HG03097 (cell line): ENCODE data around the gene ARHGAP8.
"Not testable (repeated sequence)": the region's sequence is repeated elsewhere in the genome, so short reads cannot be mapped to it uniquely, and the experiment has no call there.

ENCODE experiments used
- ATAC-seq: cut with Tn5 transposase; IDR thresholded peaks from one replicate; pipeline ENCODE4 v1.9.1; 2021; ENCODE audit not compliant: unreplicated experiment, low FRiP score

ARHGAP8 gene

DNA sequence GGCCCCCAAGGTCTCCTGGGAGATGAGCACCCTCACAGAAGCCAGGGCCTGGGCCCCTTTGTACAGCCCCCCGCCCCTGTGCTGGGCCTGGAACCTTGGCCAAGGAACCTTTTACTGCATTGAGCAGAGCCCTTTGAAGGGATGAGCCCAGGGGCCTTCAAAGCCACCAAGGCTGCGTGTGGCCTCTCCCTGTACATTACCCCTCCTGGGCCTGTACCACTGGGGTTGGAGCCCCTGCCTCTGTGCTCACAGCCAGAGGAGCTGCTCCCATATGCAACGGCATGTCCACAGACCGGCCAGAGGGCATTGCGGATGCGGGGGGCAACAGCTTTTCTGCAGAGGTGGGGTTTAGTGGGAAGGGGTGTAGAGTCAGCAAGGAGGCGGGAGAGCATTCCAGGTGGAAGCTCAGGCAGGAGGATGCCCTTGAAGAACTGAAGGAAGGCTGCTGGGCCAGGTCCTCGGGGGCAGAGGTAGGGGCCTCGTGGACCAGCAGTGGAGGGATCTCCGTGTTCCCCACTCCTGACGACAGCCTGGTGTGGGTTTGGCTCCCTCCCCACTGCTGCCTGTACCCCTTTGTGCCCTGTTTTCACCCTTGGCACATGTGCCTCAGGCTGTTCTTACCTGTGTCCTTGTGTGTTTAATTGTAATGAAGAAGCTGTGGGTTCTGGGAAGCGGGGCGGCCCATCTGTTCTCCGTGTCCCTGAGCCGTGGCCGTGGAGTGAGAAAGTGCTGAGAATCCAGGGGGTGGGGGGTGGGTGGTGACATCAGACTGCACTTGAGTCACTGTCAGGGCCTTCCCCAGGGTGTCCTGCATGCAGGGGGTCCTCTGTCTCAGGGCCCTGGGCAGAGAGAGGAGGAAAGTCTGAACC is 46.9 kb downstream of the ARHGAP8 start:
- ATAC-seq, result no peak

DNA sequence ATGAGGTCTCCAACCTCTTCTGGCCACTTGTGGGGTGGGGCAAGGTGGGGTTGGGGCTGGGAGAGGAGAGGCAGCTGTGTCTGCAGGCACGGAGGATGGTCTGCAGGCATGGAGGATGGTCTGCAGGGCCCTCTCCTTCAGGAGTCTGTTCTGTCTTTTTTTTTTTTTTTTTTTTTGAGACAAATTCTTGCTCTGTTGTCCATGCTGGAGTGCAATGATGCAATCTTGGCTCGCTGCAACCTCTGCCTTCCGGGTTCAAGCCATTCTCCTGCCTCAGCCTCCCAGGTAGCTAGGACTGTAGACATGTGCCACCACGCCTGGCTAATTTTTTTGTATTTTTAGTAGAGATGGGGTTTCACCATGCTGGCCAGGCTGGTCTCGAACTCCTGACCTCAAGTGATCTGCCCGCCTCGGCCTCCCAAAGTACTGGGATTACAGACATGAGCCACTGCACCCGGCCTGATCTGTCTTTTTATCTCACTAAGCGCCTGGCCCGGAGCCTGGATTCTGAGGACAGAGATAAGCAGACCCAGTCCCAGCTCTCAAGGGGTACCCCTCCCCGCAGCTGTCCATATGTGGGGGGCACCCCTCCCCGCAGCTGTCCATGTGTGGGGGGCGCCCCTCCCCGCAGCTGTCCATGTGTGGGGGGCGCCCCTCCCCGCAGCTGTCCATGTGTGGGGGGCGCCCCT is 47.7 kb downstream of the ARHGAP8 start:
- ATAC-seq, result not testable (repeated sequence)

DNA sequence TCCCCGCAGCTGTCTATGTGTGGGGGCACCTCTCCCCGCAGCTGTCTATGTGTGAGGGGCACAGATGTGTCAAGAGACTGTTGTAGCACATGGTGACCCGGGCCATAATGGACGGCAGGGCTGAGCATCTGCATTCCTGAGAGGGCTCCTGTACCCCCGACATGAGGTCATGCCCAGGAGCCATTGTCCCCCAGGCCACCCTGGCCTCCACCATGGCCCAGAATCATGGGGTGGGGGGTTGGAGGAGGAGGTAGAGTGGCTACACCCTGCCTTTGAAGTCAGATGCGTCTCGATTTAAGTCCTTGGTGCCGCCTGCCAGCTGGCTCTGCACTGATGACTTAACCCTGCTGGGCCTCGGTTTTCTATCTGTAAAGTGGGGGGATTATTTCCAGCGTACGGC is 49.1 kb downstream of the ARHGAP8 start:
- ATAC-seq, result no peak

DNA sequence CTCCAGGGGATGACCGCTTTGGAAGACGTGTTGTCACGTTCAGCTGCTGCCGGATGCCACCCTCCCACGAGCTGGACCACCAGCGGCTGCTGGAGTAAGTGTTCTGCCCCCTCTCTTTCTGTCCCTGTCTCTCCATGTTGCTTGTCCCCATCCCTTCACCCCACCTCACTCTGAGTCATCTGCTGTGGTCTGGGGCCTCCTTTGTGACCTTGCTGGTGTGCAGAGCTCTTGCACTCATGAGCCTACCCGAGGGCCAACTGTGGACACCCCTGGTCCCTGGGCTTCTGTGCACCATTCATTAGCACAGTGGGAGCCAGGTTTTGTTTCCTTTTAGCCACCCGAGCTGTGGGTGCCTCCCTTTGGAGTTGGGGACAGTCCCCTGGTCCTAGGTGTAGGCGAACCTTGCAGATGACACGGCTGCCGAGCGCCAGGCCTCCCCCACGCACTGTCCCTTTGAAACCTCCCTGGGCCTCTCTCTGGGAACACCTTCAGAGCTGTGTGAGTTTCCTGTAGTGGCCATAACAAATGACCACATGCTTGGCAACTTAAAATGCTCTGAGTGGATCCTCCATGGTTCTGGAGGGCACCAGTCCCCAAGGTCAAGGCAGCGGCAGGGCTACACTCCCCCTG is 49.8 kb downstream of the ARHGAP8 start:
- ATAC-seq, result no peak

DNA sequence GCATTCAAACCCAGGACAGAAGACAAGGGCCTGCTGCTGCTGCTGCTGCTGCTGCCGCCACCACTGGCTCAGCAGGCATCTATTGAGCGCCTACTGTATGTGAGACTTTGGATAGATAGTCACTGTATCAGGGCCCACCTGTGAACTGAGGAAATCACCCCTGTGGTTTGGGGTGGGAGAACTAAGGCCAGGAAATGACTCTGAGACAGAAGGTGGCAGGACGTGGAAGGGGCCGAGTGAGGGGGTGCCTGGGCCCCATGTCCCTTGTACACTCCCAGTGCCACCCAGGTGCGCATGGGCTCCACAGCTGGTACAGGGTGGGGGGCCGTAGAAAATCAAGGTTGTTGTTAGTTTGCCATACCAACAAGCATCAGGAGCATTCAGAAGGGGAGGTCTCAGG is 50.6 kb downstream of the ARHGAP8 start:
- ATAC-seq, result no peak

DNA sequence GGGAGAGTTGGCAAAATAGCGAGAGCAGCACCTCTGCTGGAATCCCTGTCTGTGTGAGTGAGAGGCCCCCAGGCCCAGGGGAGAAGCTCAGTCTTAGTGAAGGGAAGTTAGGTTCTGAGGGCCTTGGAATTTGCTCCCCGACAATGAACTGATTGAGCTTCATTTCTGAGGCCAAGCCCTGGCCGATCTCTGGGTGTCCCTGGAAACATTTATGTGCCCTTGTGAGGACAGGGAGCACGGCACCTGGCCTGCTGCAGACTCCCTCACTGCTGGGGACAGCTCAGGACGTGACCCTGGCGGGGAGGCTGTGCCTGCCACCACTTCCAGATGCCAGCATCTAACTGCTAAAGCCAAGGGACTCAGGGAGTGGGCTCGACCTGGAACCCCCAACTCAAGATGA is 52.0 kb downstream of the ARHGAP8 start:
- ATAC-seq, result no peak

DNA sequence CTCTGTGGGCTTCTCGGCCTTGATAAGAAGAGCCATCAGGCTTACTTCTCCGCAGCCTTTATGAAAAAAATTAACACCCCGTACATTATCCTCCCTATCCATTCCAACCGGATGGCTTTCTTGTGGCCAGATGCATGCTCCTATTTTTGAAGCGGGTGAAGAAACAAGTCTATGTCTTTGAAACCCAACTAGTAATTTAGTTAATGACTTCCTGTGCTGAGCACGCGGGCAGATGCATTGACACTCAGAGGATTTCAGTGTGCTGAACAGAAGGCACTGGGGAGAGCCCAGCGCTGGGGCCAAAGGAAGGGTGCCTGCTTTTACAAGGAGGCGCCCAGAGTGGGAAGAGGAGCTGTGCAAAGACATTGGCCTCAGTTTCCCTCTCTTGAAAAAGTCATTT is 53.3 kb downstream of the ARHGAP8 start:
- no peak for ATAC-seq

DNA sequence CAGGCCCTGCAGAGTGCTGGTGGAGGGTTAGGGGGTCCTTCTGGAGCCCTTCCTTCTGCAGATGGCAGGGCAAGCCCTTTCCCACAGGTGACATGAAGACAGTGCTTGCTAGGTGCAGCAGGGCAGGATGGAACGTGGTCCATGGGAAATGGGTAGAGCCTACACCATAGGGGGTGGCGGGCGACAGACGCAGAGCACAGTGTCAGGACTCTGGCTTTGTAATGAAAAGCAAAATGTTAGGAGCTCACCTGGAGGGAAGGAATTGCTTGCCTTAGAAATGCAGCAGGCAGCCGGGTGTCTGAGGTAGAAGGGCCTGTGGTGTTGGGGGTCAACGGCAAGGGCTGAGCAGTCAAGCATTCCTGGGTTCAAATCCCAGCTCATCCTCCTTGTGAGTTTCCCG is 54.9 kb downstream of the ARHGAP8 start:
- no peak for ATAC-seq

DNA sequence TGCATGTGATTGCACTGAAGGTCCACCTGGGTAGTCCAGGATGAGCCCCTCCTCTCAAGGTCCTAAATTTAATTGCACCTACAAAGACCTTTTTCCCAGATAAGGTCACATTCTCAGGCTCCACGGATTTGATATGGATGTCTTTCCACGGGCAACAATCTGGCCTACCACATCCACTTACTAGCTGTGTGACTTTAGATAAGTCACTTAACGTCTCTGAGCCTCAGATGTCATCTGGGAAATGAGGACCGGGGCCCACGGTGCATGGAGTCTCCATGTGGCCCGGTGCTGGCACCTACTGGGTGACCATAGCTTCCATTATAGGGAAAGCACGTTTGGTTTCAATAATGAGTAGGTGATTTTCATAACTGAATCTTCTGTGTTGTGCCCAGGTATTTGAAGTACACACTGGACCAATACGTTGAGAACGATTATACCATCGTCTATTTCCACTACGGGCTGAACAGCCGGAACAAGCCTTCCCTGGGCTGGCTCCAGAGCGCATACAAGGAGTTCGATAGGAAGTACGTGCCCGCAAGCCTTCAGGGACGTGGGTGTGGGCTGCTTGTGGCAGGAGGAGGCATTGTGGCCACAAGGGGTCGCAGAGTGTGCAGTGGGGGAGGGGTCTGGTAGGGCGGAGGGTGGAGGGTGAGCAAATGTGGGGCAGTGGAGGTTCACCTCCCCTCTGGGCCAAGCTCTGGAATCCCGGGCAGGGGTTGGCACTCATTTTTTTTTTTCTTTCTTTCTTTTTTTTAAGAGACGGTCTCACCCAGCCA is 55.7 kb downstream of the ARHGAP8 start:
- no peak for ATAC-seq

DNA sequence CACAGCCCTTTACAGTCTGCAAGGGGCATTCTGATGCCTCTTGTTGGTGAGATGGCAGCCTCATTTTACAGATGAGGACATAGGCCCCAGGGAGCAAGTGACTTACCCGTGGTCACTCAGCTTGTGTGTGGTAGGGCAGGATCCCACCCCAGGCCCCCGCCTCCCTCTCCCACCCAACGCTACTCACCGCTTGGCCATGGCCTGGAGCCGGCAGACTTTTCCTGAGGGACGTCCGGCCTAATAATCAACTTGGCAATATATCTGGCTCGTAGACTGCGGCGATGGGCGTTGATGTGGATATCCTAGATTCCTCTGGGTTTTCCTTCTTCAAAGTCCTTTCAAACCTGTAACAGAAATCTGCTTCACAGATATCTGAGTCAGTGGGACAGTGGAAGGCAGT is 57.1 kb downstream of the ARHGAP8 start:
- ATAC-seq, result no peak

DNA sequence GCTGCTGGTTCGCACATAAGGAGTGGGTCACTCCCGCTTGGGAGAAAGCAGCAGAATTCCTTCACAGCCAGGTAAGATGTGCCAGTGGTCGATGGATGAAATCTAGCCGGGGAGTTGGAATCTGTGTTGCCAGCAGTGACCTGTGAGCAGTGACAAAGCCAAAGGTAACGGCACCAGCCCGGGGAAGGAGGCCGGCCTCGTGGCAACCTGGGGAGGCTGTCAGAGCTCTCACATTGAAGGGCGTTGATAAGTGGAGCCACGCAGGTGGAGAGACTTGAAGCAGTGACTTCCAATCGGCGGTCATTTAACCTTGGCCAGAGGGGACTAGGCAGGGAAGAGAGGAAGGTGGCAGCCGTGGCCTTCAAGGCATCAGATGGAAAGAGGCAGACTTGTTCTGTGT is 58.8 kb downstream of the ARHGAP8 start:
- no peak for ATAC-seq

DNA sequence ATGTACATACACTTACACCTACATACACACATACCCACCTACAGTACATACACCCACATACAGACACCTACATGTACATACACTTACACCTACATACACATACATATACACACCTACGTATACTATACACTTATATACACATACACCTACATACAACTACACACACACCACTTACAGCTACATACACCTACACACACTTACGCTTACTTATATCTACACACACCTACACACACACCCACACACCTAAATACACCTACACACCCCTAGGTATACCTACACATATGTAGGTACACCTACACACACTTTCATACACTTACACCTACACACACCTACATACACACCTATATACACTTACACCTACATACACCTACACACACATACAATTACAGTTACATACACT is 61.0 kb downstream of the ARHGAP8 start:
- ATAC-seq, result no peak

DNA sequence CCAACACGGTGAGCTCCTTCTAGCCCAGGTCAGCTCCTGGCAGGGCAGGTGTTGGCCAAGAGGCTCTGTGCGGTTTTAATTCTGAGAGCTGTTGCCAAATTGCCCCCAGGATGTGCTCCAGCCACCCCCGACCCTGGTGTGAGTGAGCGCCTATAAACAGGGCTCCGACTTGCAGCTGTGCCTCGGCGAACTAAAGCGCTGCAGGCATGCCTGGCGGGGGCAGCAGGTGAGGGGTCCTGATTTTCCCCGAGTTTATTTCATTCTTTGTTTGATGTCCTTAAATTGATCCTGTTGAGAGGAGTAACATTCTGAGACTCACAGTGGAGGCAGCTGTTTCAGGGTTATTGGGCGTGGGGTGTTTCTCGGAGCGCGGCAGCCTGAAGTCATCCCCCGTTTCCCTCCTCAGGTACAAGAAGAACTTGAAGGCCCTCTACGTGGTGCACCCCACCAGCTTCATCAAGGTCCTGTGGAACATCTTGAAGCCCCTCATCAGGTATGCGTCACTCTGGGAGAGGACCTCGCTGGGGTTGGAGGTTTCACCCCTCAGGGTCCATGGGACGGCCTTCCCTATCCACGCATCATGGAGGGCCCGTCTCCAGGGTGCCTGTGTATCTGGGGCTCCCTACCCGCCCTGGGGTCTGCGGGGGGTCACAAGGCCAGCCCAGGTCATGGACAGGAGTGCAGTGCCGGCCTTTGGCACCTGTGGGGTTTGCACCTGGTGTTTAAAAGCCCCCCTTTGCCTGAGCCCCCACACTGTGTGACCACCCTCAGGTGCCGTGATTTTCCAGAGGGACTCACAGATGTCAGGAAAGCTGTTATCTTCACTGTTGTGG is 62.1 kb downstream of the ARHGAP8 start:
- ATAC-seq, result no peak

DNA sequence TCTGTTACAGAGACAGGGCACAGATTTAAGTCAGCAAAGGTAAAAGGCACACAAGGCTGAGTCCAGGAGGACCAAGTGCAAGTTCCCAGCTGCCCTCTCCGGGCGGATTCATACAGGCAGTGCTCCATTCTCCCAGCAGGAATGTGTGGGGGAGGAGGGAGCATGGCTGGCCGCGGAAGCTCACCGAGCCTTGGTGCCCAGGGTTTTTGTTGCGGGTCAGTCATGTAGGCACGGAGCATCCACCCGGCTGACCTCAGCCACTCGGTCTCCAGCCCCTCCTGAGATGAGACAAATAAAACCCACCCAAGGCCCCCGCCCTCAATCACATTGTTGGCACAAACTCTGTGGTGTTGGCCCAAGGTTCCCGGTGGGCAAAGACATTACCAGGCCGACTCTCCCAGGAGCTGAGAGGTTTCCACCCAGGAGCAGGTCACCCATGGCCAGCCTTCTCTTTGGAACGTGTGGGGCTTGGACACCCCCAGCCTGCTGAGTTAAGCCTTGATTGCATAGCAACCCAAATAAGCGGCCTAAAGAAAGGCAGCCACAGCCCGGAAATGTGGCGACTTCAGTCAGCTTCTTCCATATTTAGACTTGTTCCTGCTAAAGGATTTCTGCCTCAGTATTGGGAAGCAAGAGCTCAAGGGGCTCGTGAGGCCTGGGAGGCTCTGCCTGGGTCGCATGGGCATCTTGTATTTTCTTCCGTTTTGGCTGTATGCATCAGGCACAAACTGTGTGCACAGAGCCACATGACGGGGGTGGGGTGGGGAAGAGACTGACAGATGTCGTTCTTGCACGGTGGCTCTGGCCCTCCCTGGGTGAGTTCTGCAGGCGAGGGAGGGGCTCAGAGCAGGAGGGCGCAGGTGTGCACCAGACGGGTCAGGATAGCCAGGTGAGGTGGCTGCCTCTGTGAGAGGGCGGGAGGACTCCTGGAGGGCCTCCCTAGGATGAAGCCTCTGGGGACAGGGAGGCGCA is 63.0 kb downstream of the ARHGAP8 start:
- no peak for ATAC-seq

DNA sequence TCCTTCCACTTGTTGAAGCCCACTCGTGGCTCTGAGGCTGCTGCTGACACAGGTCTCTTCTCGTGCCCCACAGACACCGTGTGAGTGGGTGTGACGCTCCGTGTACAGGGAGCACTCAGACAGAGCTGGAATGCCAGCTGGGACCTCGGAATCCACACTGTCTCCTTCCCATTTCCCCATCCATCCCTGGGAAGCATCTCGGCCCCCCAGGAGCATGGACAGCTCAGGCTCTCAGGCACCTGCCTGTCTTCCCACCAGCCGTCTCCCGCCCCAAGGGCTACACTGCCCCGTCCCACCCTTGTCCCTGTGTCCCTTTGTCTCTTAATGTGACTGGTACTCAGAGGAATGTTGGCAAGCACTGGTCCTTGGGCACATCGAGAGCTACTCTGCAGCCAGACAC is 63.8 kb downstream of the ARHGAP8 start:
- no peak for ATAC-seq

DNA sequence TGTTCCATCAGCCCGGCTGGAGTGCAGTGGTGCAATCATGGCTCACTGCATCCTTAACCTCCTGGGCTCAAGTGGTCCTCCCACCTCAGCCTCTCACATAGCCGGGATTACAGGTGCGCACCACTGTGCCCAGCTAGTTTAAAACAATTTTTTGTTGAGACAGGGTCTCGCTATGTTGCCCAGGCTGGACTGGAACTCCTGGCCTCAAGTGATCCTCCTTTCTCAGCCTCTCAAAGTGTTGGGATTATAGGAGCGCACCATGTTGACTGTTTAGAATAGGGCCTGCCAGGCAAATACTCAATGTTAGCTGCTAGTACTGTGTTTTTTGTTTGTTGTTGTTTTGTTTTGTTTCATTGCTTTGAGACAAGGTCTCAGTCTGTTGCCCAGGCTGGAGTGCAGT is 66.4 kb downstream of the ARHGAP8 start:
- no peak for ATAC-seq

DNA sequence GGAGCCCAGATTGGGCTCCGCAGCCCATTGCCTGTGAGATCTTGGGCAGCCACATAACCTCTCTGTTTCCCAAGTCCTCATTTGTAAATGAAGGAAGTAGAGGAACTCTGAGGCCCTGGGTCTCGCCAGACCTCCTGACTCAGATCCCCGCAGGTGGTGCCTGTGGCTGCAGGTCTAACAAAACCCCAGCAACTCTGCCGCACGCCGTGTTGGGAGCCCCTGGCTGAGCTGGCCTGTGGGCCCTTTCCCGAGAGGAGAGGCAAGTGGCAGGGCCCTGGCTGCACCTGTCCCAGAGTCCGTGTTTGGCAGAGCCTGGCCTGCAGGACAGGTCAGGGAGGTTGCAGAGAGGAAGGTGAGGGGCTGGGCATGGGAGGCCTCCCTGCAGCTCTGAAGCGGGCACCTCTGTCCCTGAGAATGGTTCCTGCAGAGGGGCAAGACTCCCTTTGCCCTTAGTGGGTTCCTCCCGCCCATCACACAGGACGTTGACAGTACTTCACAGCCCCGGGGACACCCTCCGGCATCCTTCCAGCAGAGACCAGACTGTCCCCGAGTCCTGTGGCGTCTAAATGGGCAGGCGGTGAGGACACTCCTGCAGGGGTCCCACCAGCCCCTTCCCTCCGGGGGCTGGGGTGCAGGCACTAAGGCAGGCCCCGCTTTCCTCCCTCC is 67.7 kb downstream of the ARHGAP8 start:
- ATAC-seq, result no peak

DNA sequence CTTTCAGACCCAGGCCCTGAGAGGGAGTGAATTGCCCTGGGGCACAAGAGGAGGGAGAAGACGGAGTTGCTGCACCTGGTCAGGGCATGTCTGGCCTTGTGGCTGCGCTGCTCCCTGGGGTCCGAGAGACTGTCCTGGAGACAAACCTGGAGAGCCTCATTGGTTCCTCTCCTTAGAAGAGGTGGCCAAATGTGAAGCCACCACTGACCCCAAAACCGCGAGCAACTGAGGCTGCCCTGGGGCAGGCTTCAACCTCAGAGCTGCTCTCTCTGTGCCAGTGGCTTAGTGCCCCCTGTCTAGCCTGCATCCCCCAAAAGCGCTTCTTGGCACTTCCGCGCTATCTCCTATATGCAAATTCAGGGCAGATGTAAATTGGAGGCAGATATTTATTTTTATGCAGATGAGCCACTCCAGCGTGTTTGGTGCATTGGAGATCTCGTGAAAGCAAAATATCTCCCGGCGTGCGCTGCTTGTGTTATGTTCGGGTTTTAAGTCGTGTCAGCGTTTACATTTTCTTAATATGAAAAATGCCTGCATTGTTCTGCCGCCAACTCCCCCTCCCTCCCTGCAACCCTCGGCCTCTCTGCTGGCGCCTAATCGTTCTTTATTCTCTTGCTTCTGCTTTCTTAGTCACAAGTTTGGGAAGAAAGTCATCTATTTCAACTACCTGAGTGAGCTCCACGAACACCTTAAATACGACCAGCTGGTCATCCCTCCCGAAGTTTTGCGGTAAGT is 69.5 kb downstream of the ARHGAP8 start:
- no peak for ATAC-seq
